H1 (cell line): ENCODE measurements around the gene DCAF4. TPM values are rescaled to one million over a fixed set of nuclear protein-coding genes. Genes with fewer than 3 reads are reported as not detected.
A peak's percentile ranks its signal among the peaks of the same experiment; 100 is the strongest.

Experiments used
- CTCF ChIA-PET: fragments of 300-600 bp; sonication (Branson Sonifier 250); formaldehyde crosslinking; loops from one replicate; lab custom pipeline; 2021; ENCODE audit not compliant: partially characterized antibody; lab: Charles Lee
- POLR2A ChIA-PET: fragments of 300-600 bp; sonication (Branson Sonifier 250); formaldehyde crosslinking; loops from one replicate; lab custom pipeline; 2021; ENCODE audit warnings: inconsistent platforms; ENCODE audit not compliant: partially characterized antibody; lab: Charles Lee
- DNase-seq, 2 experiments: peaks; one replicate each; pipeline versions ENCODE4 v3.0.0 to v3.0.0-alpha.2; 2010 to 2022; ENCODE audit warnings: low spot score in 2 of 2, low read depth in 1 of 2, mixed read lengths in 1 of 2
- FAIRE-seq: peaks from 2 replicates; lab custom pipeline; 2011; peaks lifted over from hg19 to GRCh38; lab: Jason Lieb, UNC
- H2AFZ ChIP-seq: 2 replicates; pipeline ENCODE4 v1.8.1; 2012; ENCODE audit warnings: low read length, inconsistent platforms
- H2AK5ac ChIP-seq: 2 replicates; pipeline ENCODE4 v1.6.1; 2013; ENCODE audit warnings: low read depth, low read length
- H2BK120ac ChIP-seq: replicated peaks from 2 replicates; pipeline ENCODE3; 2013; ENCODE audit warnings: low read depth, low read length, inconsistent platforms
- H2BK12ac ChIP-seq: 2 replicates; pipeline ENCODE4 v1.6.1; 2013; ENCODE audit warnings: low read depth, low read length
- H2BK15ac ChIP-seq: 2 replicates; pipeline ENCODE4 v1.6.1; 2013; ENCODE audit warnings: low read length
- H2BK20ac ChIP-seq: 2 replicates; pipeline ENCODE4 v1.6.1; 2013; ENCODE audit warnings: low read length
- H2BK5ac ChIP-seq: 2 replicates; pipeline ENCODE4 v1.6.1; 2013; ENCODE audit warnings: low read depth, low read length
- H3K14ac ChIP-seq: 2 replicates; pipeline ENCODE4 v1.6.1; 2013; ENCODE audit warnings: inconsistent platforms; ENCODE audit not compliant: insufficient read length
- H3K18ac ChIP-seq: 2 replicates; pipeline ENCODE4 v1.6.1; 2013; ENCODE audit warnings: low read length; ENCODE audit errors: extremely low read depth
- H3K23ac ChIP-seq: 2 replicates; pipeline ENCODE4 v1.6.1; 2013; ENCODE audit warnings: inconsistent platforms; ENCODE audit not compliant: insufficient read length
- H3K23me2 ChIP-seq: 2 replicates; pipeline ENCODE4 v1.6.1; 2013; ENCODE audit warnings: low read depth, low read length
- H3K27ac ChIP-seq: 2 replicates; pipeline ENCODE4 v1.6.1; 2011; ENCODE audit warnings: low read depth, low read length, inconsistent platforms
- H3K27me3 ChIP-seq, 4 experiments: replicated peaks in 1 of 4; 1 replicate in 1 of 4; 2 replicates in 3 of 4; pipeline versions ENCODE4 v1.6.1 to v1.8.1; 2011 to 2013; ENCODE audit warnings: low read length in 3 of 4, mild to moderate bottlenecking in 3 of 4, inconsistent platforms in 2 of 4, mixed read lengths in 2 of 4, moderate library complexity in 1 of 4; ENCODE audit not compliant: control insufficient read depth in 3 of 4, insufficient read depth in 3 of 4; ENCODE audit errors: extremely low read depth in 1 of 4
- H3K36me3 ChIP-seq, 4 experiments: 2 replicates each; pipeline versions ENCODE4 v1.6.1 to v1.8.1; 2011 to 2013; ENCODE audit warnings: mild to moderate bottlenecking in 4 of 4, low read length in 3 of 4, moderate library complexity in 2 of 4, control low read depth in 1 of 4, inconsistent platforms in 1 of 4; ENCODE audit not compliant: insufficient read depth in 4 of 4, control insufficient read depth in 2 of 4
- H3K4ac ChIP-seq: replicated peaks from 2 replicates; pipeline ENCODE3; 2013; ENCODE audit warnings: low read length, low read depth, mixed read lengths, inconsistent platforms; ENCODE audit not compliant: insufficient read length
- H3K4me1 ChIP-seq, 4 experiments: replicated peaks in 1 of 4; 1 replicate in 1 of 4; 2 replicates in 3 of 4; pipeline versions ENCODE4 v1.6.1 to v1.8.1; 2011 to 2013; ENCODE audit warnings: low read length in 3 of 4, inconsistent platforms in 2 of 4, mixed read lengths in 1 of 4; ENCODE audit not compliant: insufficient read depth in 4 of 4, control insufficient read depth in 3 of 4
- H3K4me2 ChIP-seq, 2 experiments: 2 replicates each; pipeline versions ENCODE4 v1.6.1 to v1.8.1; 2011 to 2013; ENCODE audit warnings: low read depth in 2 of 2, low read length in 2 of 2, control low read depth in 1 of 2, inconsistent platforms in 1 of 2, mild to moderate bottlenecking in 1 of 2; ENCODE audit not compliant: insufficient read depth in 1 of 2
- H3K4me3 ChIP-seq, 4 experiments: fragments of 200-600, 300-600 bp in 1 of 4; sonication (generic), shearing (Covaris generic), sonication (Bioruptor Twin) in 1 of 4; 2 replicates each; pipeline versions ENCODE4 v1.5.1 to v1.8.1; 2011 to 2016; ENCODE audit warnings: low read length in 4 of 4, low read depth in 3 of 4, control low read depth in 2 of 4, inconsistent platforms in 2 of 4, mild to moderate bottlenecking in 2 of 4, mixed read lengths in 1 of 4, moderate library complexity in 1 of 4; ENCODE audit not compliant: insufficient read depth in 2 of 4; ENCODE audit errors: extremely low read depth in 1 of 4
- H3K56ac ChIP-seq: replicated peaks from 2 replicates; pipeline ENCODE3; 2013; ENCODE audit warnings: low read depth, mild to moderate bottlenecking, mixed read lengths, low read length, inconsistent platforms; ENCODE audit not compliant: insufficient read length
- H3K79me1 ChIP-seq: 2 replicates; pipeline ENCODE4 v1.6.1; 2013; ENCODE audit warnings: low read depth, low read length, control low read depth
- H3K79me2 ChIP-seq, 2 experiments: 2 replicates each; pipeline versions ENCODE4 v1.6.1 to v1.8.1; 2012 to 2013; ENCODE audit warnings: low read length in 2 of 2, mild to moderate bottlenecking in 2 of 2, inconsistent platforms in 1 of 2; ENCODE audit not compliant: insufficient read depth in 2 of 2, control insufficient read depth in 1 of 2
- H3K9ac ChIP-seq, 4 experiments: replicated peaks in 1 of 4; 1 replicate in 1 of 4; 2 replicates in 3 of 4; pipeline versions ENCODE4 v1.6.1 to v1.8.1; 2011 to 2013; ENCODE audit warnings: low read depth in 3 of 4, low read length in 3 of 4, control low read depth in 2 of 4, mild to moderate bottlenecking in 2 of 4, moderate library complexity in 2 of 4, inconsistent platforms in 1 of 4; ENCODE audit errors: extremely low read depth in 1 of 4
- H3K9me3 ChIP-seq, 2 experiments: 2 replicates each; pipeline versions ENCODE4 v1.6.1 to v1.8.1; 2012 to 2013; ENCODE audit warnings: mild to moderate bottlenecking in 2 of 2, moderate library complexity in 2 of 2, control low read depth in 1 of 2, inconsistent platforms in 1 of 2, low read depth in 1 of 2, low read length in 1 of 2, mixed read lengths in 1 of 2; ENCODE audit not compliant: insufficient read depth in 2 of 2
- H4K20me1 ChIP-seq, 2 experiments: replicated peaks in 1 of 2; 2 replicates each; pipeline versions ENCODE3 to v1.8.1; 2011 to 2013; ENCODE audit warnings: inconsistent platforms in 2 of 2, low read length in 2 of 2, mild to moderate bottlenecking in 1 of 2; ENCODE audit not compliant: insufficient read depth in 2 of 2, control insufficient read depth in 1 of 2
- H4K5ac ChIP-seq: 2 replicates; pipeline ENCODE4 v1.6.1; 2013; ENCODE audit warnings: low read length, low read depth, mixed read lengths, inconsistent platforms; ENCODE audit not compliant: insufficient read length
- H4K8ac ChIP-seq: 2 replicates; pipeline ENCODE4 v1.8.0; 2013; ENCODE audit warnings: mild to moderate bottlenecking, moderate library complexity, low read length, inconsistent platforms; ENCODE audit not compliant: insufficient read depth; ENCODE audit errors: extremely low read depth
- H4K91ac ChIP-seq: replicated peaks from 2 replicates; pipeline ENCODE3; 2013; ENCODE audit warnings: low read length, mixed read lengths, inconsistent platforms; ENCODE audit not compliant: insufficient read length
- CTCF ChIP-seq, 3 experiments: IDR thresholded peaks; 1 replicate in 2 of 3; 2 replicates in 1 of 3; pipeline versions ENCODE4 v1.5.1 to v1.6.1; 2011; ENCODE audit warnings: low read length in 3 of 3, mild to moderate bottlenecking in 3 of 3, inconsistent platforms in 2 of 3, low read depth in 1 of 3, moderate library complexity in 1 of 3; ENCODE audit not compliant: insufficient read depth in 1 of 3; ENCODE audit errors: control extremely low read depth in 1 of 3
- SUZ12 ChIP-seq: fragments of 200-600 bp; sonication (generic); IDR thresholded peaks from 2 replicates; pipeline ENCODE4 v1.6.1; 2012; ENCODE audit warnings: mild to moderate bottlenecking, inconsistent platforms, low read length, moderate library complexity, mixed read lengths
- WGBS, 2 experiments: shearing (Covaris generic) in 1 of 2; methylation state at CpG; one replicate each; pipeline versions ENCODE4 v1.1.6 to v1.1.7; 2013 to 2015; ENCODE audit warnings: low lambda C conversion rate in 2 of 2, mixed read lengths in 2 of 2, inconsistent platforms in 1 of 2, low coverage in 1 of 2, missing lambda C conversion rate in 1 of 2; ENCODE audit not compliant: insufficient replicate concordance in 2 of 2, insufficient coverage in 1 of 2, insufficient read length in 1 of 2; ENCODE audit errors: extremely low coverage in 1 of 2, missing lambda C conversion rate in 1 of 2; 5-methylcytosine and 5-hydroxymethylcytosine counted together
- polyA plus RNA-seq, 7 experiments: library from polyadenylated mRNA; depleted of rRNA in 3 of 7; stranded (reverse) in 5 of 7; unstranded in 2 of 7; fragments of >200 nt in 5 of 7; fragments of 200-250 nt in 2 of 7; gene quantifications; 1 replicate in 5 of 7; 2 replicates in 1 of 7; 4 replicates in 1 of 7; pipeline versions ENCODE4 v1.2.1 to v1.2.3, GENCODE V29; 2011 to 2013; ENCODE audit warnings: missing spikeins in 2 of 7, mixed read lengths in 2 of 7
- total RNA-seq: library from RNA; stranded (reverse); fragmentation: NEBNext Ultra II Directional; extraction: Animal tissue kit (Norgen Biotek cat#: 25700); gene quantifications from 2 replicates; pipeline ENCODE4 v1.2.1, GENCODE V29; 2021

The DCAF4 gene
- total and polyA plus RNA-seq, 2 of the 8 experiments (the other 6 are each of a cell fraction or from before 2014, with no cell fraction given), result 17.0 to 21.1 TPM

GRCh38 chr14:72894323-72894622 is 32.0 kb upstream of the DCAF4 start:
- H3K9ac ChIP-seq, result no peak overlapping the region
- H3K36me3 ChIP-seq, result no peaks in the 10 kb centered on the region
- H4K8ac ChIP-seq, result no peak overlapping the region
- no peaks in the 10 kb centered on the region for H4K20me1 ChIP-seq
- H3K23ac ChIP-seq, result no peak overlapping the region
- H2BK120ac ChIP-seq, result no peak overlapping the region
- H3K23me2 ChIP-seq, result peaks cover 14% of the 10 kb centered on the region
- no peak overlapping the region for H2BK5ac ChIP-seq
- 0 out of 2 replicates have a peak, but pooled peaks have one; percentile 7 for TF ChIP-seq SUZ12
- no peak for TF ChIP-seq CTCF (IDR thresholded peaks at IDR 0.05; ENCODE audit: control extremely low read depth in 1 of 3, insufficient read depth in 1 of 3, low read depth in 1 of 3, low read length in 3 of 3)
- DNase-seq, result no peak
- H3K14ac ChIP-seq, result no peak overlapping the region
- peaks cover 20 to 59% (median 52%) of the 10 kb centered on the region in 4 experiments for H3K27me3 ChIP-seq
- peak overlapping the region; percentile 93 to 99 for H3K4me2 ChIP-seq
- CTCF ChIA-PET, result interaction anchor here (0.6 to 2.0 kb wide), 9 partner anchors 9 to 380 kb away, joined by 3 to 9 read pairs (median 4); no protein-coding TSS in a partner anchor
- no peak overlapping the region for H4K91ac ChIP-seq
- H3K4me3 ChIP-seq, result peak overlapping the region; percentile 58 to 83 (median 68)
- H2BK20ac ChIP-seq, result no peak overlapping the region
- no peaks in the 10 kb centered on the region for H3K9me3 ChIP-seq
- H2BK12ac ChIP-seq, result no peak overlapping the region
- H3K4me1 ChIP-seq, result peaks cover 10 to 22% (median 13%) of the 10 kb centered on the region in 4 experiments
- no peak overlapping the region for H3K56ac ChIP-seq
- H3K79me2 ChIP-seq, result no peaks in the 10 kb centered on the region
- no peak overlapping the region for H2BK15ac ChIP-seq
- no peak overlapping the region for H2AFZ ChIP-seq
- no peak overlapping the region for H3K4ac ChIP-seq
- WGBS, 2 experiments, result 1% methylated on average over 11 of the region's 11 CpGs; no CpG with 5 or more reads in 1 of the 2 experiments
- FAIRE-seq, result no peak
- no peaks in the 10 kb centered on the region for H3K79me1 ChIP-seq
- H4K5ac ChIP-seq, result no peak overlapping the region
- H2AK5ac ChIP-seq, result no peak overlapping the region
- H3K18ac ChIP-seq, result no peak overlapping the region
- H3K27ac ChIP-seq, result no peak overlapping the region
- POLR2A ChIA-PET, result interaction anchor here (0.7 to 1.5 kb wide), 3 partner anchors 18 to 184 kb away, joined by 3 to 7 read pairs (median 3); no protein-coding TSS in a partner anchor
